ENCODE results near the gene TRIP12. TPM values are rescaled to one million over a fixed set of nuclear protein-coding genes. Genes with fewer than 3 reads are reported as not detected.

The TRIP12 gene
- total RNA-seq, 1 experiment from 2014 or later: 69.2 TPM

GRCh38 chr2:229715895-229716507 lies 205.8 kb downstream of the TRIP12 start:
- peak; percentile 49 for DNase-seq (ENCODE audit: low spot score)

GRCh38 chr2:229714736-229715541 lies 206.9 kb downstream of the TRIP12 start:
- DNase-seq (ENCODE audit: low spot score): peak; percentile 38

- DNase-seq (ENCODE audit: low spot score): peak; percentile 19
These were observed 207.6 kb downstream of the TRIP12 start, which contains the start of gene DNER for GRCh38 chr2:229714080-229714735. Gene DNER (minus strand): TSS chr2:229714555. CDS start chr2:229714423, 132 bp downstream.

Other genes starting within 250 kb of the TRIP12 start
- gene DNER, start 207.5 kb downstream of the TRIP12 start, total RNA-seq (2014; rRNA removed; shearing (Covaris generic)): 7.1 and 8.7 TPM in 2 replicates
- gene FBXO36, start 494 bp upstream of the TRIP12 start, total RNA-seq (2014; rRNA removed; shearing (Covaris generic)): 4.8 and 5.3 TPM in 2 replicates
- gene SLC16A14, start 146.9 kb upstream of the TRIP12 start, total RNA-seq (2014; rRNA removed; shearing (Covaris generic)): 0.82 and 2.5 TPM in 2 replicates